Activated CD4-positive, alpha-beta memory T cell treated with anti-CD3 and anti-CD28 coated beads for 36 hours (primary cell): Measurements from ENCODE around the gene NUPR1. TPM values are rescaled to one million over a fixed set of nuclear protein-coding genes. Genes with fewer than 3 reads are reported as not detected.
"Not testable (repeated sequence)": the region's sequence is repeated elsewhere in the genome, so short reads cannot be mapped to it uniquely, and the experiment has no call there.

Experiments used
- CTCF ChIA-PET: fragments of 350-600 bp; sonication (Branson Sonifier 250); formaldehyde crosslinking; loops from one replicate; lab custom pipeline; 2021; ENCODE audit warnings: antibody characterized with exemption, inconsistent platforms; lab: Charles Lee
- POLR2A ChIA-PET: fragments of 350-600 bp; sonication (Branson Sonifier 250); formaldehyde crosslinking; loops from one replicate; lab custom pipeline; 2021; ENCODE audit warnings: antibody characterized with exemption; lab: Charles Lee
- DNase-seq: peaks from one replicate; pipeline ENCODE4 v3.0.0-alpha.2; 2020
- H3K27ac Mint-ChIP-seq: one replicate; pipeline ENCODE4 v1.8.0; 2021; ENCODE audit warnings: mixed read lengths
- H3K27me3 Mint-ChIP-seq: one replicate; pipeline ENCODE4 v1.8.0; 2021; ENCODE audit warnings: mixed read lengths
- H3K36me3 Mint-ChIP-seq: one replicate; pipeline ENCODE4 v1.8.0; 2021; ENCODE audit warnings: mixed read lengths
- H3K4me1 Mint-ChIP-seq: one replicate; pipeline ENCODE4 v1.8.0; 2021; ENCODE audit warnings: low read depth, mixed read lengths
- H3K4me3 Mint-ChIP-seq: one replicate; pipeline ENCODE4 v1.8.0; 2021; ENCODE audit warnings: mild to moderate bottlenecking, mixed read lengths
- H3K9me3 Mint-ChIP-seq: one replicate; pipeline ENCODE4 v1.8.0; 2021; ENCODE audit warnings: mixed read lengths
- intact Hi-C: fragments of 100-400 bp; cut with micrococcal nuclease; formaldehyde crosslinking; loops from one replicate; pipeline ENCODE4 v1.15.1; 2023
- total RNA-seq, 2 experiments: library from RNA; stranded (reverse); gene quantifications; one replicate each; pipeline ENCODE4 v1.2.3, GENCODE V29; 2021

Gene NUPR1
- total RNA-seq, 2 experiments from 2014 or later: not detected

DNA sequence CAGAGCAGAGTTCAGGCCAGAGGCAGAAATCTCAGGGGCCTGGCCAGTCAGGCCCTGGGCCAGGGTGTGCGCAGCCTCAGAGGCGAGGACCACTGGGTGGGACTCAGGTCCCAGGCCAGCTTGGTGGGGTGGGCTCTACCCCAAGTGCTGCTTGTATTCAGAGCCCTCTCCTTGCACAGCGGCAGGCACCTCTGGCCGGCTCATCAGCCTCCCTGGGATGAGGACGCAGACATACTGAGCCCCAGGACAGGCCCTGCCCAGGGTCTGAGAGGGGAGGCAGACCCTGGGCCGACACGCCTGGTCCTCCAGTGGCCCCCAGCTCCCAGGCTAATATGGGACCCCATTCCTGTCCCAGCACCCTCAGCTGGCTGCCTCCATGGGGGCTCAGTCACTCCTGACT, 24.5 kb downstream of the NUPR1 start:
- Mint-ChIP-seq H3K9me3 (no peaks in the 10 kb centered on the region), H3K27me3 (no peaks in the 10 kb centered on the region), H3K4me1 (no peaks in the 10 kb centered on the region), H3K27ac (no peak overlapping the region), H3K4me3 (no peak overlapping the region), H3K36me3 (no peaks in the 10 kb centered on the region)
- POLR2A ChIA-PET: no interaction called here
- no peak for DNase-seq
- CTCF ChIA-PET: no interaction called here
- intact Hi-C loops: no loop called here

DNA sequence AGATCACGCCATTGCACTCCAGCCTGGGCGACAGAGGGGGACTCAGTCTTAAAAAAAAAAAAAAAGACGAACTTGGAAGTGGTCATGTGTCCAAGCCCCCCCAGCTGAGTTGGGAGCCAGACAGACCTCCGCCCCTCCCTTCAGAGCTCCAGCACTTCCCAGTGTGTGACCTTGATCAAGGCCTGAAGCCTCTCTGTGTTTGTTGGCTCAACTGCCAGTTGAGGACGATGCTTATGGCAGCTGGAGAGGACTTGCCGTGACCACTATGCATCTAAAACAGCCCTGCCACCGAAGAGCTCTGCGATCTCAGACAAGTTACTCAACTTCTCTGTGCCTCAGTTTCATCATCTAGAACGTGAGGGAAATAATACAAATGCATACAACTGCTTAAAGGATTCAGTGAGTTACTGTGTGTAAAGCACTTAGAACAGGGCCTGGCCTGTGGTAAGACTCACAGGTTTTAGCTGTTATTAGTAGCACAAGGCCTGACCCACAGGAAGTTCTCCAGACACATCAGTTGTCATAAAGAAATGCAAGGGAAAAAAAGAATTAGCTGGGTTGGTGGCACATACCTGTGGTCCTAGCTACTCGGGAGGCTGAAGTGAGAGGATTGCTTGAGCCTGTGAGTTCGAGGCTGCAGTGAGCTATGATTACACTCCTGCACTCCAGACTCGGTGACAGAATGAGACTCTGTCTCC, 25.1 kb downstream of the NUPR1 start:
- Mint-ChIP-seq H3K9me3 (no peaks in the 10 kb centered on the region), H3K27ac (no peak overlapping the region), H3K4me1 (no peaks in the 10 kb centered on the region), H3K4me3 (no peak overlapping the region), H3K36me3 (no peaks in the 10 kb centered on the region), H3K27me3 (no peaks in the 10 kb centered on the region)
- intact Hi-C loops: no loop called here
- POLR2A ChIA-PET: no interaction called here
- no peak for DNase-seq
- CTCF ChIA-PET: no interaction called here

DNA sequence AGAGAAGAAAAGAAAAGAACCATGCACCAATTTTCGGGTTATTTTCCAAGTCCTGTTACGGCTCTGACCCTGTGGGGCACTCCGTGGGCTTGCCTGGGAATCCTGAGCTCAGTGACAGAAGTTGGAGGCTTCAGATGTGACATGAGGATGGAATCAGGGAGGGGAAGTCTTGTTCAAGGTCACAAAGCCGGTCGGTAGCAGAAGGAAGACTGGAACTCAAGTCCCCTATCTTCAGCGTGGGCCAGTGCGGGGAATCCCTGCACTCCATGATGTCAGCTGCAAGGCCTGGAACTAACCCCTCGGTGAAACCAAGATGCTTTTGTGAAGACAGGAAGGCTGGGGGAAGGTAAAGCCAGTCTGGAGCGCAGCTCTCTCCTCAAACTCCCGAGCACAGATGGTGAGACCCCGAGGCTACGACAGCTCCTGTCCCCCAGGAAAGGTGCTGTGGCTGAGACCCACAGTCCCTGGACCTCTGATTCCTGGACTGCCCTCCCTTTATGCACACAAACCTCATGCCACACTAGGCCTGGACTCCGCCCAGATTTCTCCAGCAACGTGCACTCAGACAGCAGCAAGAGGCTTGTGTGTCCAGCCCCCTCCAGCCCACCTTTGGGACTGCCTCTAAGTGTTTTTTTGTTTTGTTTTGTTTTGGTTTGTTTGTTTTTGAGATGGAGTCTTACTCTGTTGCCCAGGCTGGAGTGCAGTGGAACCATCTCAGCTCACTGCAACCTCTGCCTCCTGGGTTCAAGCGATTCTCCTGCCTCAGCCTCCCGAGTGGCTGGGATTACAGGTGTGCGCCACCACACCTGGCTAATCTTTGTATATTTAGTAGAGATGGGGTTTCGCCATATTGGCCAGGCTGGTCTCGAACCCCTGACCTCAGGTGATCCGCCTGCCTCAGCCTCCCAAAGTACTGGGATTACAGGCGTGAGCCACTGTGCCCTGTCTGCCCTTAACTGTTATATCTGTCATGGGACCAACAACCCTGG, 26.7 kb downstream of the NUPR1 start:
- H3K27ac Mint-ChIP-seq: no peak overlapping the region
- H3K27me3 Mint-ChIP-seq: no peaks in the 10 kb centered on the region
- no peaks in the 10 kb centered on the region for H3K36me3 Mint-ChIP-seq
- no peak for DNase-seq
- CTCF ChIA-PET: interaction anchor here (0.7 to 0.9 kb wide), 2 partner anchors 12 to 17 kb away, joined by 3 to 9 read pairs; no protein-coding TSS in a partner anchor
- H3K4me1 Mint-ChIP-seq: peaks cover 13% of the 10 kb centered on the region
- intact Hi-C loops: no loop called here
- POLR2A ChIA-PET: no interaction called here
- no peaks in the 10 kb centered on the region for H3K9me3 Mint-ChIP-seq
- no peak overlapping the region for H3K4me3 Mint-ChIP-seq

DNA sequence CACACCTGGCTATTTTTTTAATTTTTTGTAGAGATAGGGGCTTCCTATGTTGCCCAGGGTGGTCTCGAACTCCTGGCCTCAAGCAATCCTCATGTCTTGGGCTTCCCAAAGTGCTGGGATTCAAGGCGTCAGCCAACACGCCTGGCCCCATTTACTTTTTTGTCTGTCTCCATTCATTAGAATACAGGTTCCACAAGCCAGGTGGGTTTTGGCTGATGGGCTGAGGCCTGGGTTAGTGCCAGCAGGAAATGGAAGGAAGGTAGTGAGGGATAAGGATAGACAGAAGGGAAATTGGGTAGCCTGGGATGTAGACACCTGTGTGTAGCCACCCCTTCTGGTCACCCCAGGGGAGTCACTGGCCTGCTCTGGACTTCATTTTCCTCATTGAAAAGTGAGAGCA, 27.7 kb downstream of the NUPR1 start:
- ChIA-PET CTCF (interaction anchor here (0.9 kb wide), 1 partner anchor 18 kb away, joined by 9 read pairs; no protein-coding TSS in a partner anchor), POLR2A (no interaction called here)
- no peaks in the 10 kb centered on the region for H3K27me3 Mint-ChIP-seq
- DNase-seq: no peak
- H3K36me3 Mint-ChIP-seq: no peaks in the 10 kb centered on the region
- H3K4me3 Mint-ChIP-seq: no peak overlapping the region
- H3K27ac Mint-ChIP-seq: no peak overlapping the region
- H3K4me1 Mint-ChIP-seq: peaks cover 17% of the 10 kb centered on the region
- H3K9me3 Mint-ChIP-seq: no peaks in the 10 kb centered on the region
- intact Hi-C loops: no loop called here

DNA sequence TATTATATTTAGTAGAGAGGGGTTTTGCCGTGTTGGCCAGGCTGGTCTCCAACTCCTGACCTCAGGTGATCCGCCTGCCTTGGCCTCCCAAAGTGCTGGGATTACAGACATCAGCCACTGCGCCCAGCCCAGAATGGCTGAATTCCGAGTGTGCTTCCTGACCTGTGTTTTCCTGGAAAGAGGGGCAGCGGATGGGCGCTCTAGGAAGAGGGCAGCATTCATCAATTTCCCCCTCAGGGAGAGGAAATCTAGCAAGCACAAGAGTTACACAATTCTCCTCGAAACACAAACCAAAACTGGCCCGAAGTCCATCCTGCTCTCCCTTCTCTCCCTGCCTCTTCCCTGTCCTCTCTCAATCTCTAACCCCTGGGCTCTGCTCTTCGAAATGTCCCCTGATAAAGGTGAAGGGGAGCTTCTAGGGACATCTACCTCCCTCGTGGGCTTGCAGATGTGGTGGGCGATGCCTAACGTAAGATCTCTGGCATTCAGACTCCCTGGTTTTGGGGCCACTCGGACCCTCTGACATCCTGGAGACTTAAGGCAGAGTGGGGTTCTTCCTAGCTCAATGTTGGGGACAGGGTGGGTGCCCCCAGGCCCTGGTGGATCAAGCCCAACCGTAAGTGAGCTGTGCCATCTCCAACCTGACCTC, 33.2 kb downstream of the NUPR1 start:
- Mint-ChIP-seq H3K27ac (no peak overlapping the region), H3K36me3 (no peaks in the 10 kb centered on the region), H3K9me3 (no peaks in the 10 kb centered on the region), H3K4me1 (peaks cover 17% of the 10 kb centered on the region), H3K27me3 (no peaks in the 10 kb centered on the region), H3K4me3 (no peak overlapping the region)
- DNase-seq: no peak
- intact Hi-C loops: no loop called here
- POLR2A ChIA-PET: no interaction called here
- CTCF ChIA-PET: no interaction called here

DNA sequence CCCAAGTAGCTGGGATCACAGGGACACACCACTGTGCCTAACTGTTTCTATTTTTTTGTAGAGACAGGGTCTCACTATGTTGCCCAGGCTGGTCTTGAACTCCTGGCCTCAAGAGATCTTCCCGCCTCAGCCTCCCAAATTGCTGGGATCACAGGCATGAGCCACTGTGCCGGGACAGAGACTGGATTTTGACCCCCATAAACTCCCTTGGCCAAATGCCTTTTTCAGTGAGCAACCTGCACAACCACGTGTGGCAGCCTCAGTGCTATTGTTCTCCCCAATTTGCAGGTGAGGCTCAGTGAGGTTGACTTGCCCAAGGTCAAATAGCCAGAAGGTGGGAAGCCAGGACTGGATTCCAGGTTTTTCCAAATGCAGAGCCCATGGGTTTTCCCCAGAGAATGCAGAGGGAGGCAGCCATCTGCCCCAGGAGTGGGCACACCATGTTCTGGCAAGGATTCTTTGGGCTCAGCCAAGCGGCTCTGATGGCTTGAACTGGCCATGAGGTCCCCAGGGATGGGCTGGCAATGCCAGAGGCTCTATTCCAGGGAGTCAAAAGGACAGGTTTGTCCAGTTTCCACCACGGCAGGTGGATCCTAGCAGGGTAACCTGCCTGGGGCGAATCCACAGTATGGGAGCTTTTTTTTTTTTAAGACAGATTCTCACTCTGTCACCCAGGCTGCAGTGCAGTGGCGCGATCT, 33.9 kb downstream of the NUPR1 start:
- Mint-ChIP-seq H3K9me3 (no peaks in the 10 kb centered on the region), H3K4me3 (no peak overlapping the region), H3K36me3 (no peaks in the 10 kb centered on the region), H3K27me3 (no peaks in the 10 kb centered on the region), H3K4me1 (peaks cover 19% of the 10 kb centered on the region), H3K27ac (no peak overlapping the region)
- CTCF ChIA-PET: no interaction called here
- intact Hi-C loops: no loop called here
- POLR2A ChIA-PET: no interaction called here
- no peak for DNase-seq

DNA sequence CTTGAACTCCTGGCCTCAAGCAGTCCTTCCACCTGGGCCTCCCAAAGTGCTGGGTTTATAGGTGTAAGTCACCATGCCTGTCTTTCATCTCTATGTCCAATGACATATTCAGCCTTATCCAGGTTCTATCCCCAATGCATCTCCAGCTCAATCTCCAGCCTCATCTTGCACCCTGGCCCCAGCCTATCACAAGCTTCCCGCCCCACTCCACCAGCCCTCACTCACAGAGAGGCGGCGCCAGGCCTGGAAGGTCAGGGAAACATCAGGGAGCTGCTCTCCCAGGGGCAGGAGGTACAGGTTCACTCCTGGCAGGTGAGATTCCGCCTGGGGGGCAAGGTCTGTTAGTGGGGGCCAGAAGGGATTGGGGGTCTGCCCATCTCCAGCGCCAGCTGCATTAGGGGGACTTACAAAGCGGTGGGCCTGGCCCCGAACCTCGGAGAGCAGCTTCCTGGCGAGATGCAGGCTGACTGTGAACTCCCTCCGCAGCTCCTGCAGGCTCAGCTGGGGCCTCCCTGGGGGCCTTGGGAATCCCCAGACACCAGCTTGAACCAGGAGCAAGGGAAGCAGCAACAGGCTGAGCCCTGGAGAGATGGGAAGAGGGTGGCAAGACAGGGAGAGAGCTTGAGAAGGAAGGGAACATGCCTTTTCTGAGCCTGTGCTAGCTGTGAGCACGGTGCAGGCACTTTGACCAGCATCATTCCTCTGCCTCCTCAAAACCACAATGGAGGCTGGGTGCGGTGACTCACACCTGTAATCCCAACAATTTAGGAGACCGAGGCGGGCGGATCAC, 35.1 kb downstream of the NUPR1 start:
- intact Hi-C loops: no loop called here
- no peaks in the 10 kb centered on the region for H3K36me3 Mint-ChIP-seq
- ChIA-PET CTCF (no interaction called here), POLR2A (interaction anchor here (0.5 kb wide), 1 partner anchor 11 kb away, joined by 3 read pairs; no protein-coding TSS in a partner anchor)
- H3K9me3 Mint-ChIP-seq: no peaks in the 10 kb centered on the region
- H3K4me1 Mint-ChIP-seq: peaks cover 19% of the 10 kb centered on the region
- DNase-seq: no peak
- no peak overlapping the region for H3K27ac Mint-ChIP-seq
- H3K27me3 Mint-ChIP-seq: no peaks in the 10 kb centered on the region
- no peak overlapping the region for H3K4me3 Mint-ChIP-seq

DNA sequence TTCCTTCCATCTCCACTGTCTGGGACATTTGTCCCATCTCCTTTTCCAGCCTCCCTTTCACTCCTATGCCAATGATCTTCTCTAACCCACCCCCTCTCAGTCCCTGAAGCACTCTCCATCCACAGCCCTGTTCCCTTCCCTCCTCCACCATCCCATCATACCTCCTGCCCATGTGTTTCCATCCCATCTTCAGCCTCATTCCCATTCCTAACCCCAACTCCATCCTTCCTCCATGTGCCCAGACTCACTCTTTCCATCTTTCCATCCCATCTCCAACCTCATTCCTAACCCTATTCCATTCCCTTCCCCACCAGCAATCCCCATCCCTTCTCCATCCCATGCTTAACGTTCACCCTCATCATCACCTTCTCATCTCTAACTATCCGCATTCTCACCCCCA, 36.5 kb downstream of the NUPR1 start:
- no peak overlapping the region for H3K4me3 Mint-ChIP-seq
- CTCF ChIA-PET: no interaction called here
- DNase-seq: no peak
- POLR2A ChIA-PET: no interaction called here
- H3K9me3 Mint-ChIP-seq: no peaks in the 10 kb centered on the region
- H3K27me3 Mint-ChIP-seq: no peaks in the 10 kb centered on the region
- no peak overlapping the region for H3K27ac Mint-ChIP-seq
- intact Hi-C loops: no loop called here
- no peaks in the 10 kb centered on the region for H3K36me3 Mint-ChIP-seq
- H3K4me1 Mint-ChIP-seq: peaks cover 7% of the 10 kb centered on the region

DNA sequence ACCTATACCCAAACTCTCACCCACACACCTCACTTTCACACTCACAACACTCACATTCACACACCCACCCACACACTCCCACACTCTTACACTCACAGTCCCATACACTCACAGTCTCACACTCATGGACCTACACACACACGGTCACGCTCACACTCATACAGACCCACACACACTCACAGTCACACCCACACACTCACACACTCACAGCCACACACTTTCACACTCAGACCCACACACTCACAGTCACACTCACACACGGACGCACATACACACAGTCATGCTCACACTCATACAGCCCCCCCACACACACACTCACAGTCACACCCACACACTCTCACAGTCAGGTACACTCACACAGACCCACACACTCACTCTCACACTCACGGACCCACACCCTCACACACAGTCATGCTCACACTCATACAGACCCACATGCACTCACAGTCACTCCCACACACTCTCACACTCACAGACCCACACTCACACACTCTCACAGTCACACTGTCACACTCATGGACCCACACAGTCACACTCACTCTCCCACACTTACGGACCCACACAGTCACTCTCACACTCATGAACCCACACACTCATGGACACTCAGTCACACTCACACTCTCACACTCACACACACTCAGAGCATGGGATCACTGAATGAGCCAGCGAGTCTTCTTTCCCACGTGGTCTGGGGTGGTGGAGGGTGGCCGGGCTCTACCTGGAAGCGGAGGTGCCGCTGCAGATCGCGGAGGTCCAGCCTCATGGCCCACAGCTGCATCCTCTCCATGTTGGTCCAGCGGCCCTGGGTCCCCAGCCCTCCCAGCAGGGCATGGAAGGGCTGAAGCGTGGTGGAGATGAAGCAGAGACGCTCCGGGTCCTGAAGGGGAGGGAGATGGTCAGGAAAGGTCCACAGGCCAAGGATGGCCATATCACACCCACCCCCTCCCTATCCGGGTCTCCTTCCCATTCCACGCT, 37.2 kb downstream of the NUPR1 start:
- CTCF ChIA-PET: no interaction called here

DNA sequence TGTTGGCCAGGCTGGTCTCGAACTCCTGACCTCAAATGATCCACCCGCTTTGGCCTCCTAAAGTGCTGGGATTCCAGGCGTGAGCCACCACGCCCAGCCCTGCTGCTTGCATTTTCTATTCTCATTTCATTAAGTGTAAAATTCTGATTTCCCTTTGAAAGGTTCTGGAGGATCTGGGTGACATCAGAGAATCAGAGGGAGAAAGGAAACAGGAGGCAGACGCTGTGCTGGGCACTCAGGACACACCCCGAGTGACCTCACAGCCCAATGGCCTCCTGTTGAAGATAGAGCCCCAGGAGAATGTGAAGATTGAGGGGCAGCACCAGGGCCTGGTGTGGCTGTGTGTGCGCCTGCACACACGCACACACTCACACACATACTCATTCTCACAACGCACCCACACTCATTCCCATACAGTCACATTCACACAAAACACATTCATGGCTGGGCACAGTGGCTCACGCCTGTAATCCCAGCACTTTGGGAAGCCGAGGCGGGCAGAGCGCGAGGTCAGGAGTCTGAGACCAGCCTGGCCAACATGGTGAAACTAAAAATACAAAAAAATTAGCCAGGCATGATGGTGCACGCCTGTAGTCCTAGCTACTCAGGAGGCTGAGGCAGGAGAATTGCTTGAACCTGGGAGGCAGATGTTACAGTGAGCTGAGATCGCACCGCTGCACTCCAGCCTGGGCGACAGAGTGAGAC, 38.1 kb downstream of the NUPR1 start:
- H3K9me3 Mint-ChIP-seq, H3K4me3 Mint-ChIP-seq, H3K27me3 Mint-ChIP-seq, DNase-seq, POLR2A ChIA-PET, CTCF ChIA-PET, H3K27ac Mint-ChIP-seq, intact Hi-C loops, H3K36me3 Mint-ChIP-seq: not testable (repeated sequence)
- peaks cover 17% of the 10 kb centered on the region for H3K4me1 Mint-ChIP-seq

More for the DNA sequence above, 37.2 kb downstream of the NUPR1 start:
- H3K9me3 Mint-ChIP-seq: no peaks in the 10 kb centered on the region
- no peaks in the 10 kb centered on the region for H3K36me3 Mint-ChIP-seq
- H3K4me1 Mint-ChIP-seq: peaks cover 8% of the 10 kb centered on the region
- H3K27me3 Mint-ChIP-seq: no peaks in the 10 kb centered on the region
- no peak for DNase-seq
- H3K4me3 Mint-ChIP-seq: no peak overlapping the region
- no peak overlapping the region for H3K27ac Mint-ChIP-seq
- intact Hi-C loops: no loop called here
- POLR2A ChIA-PET: no interaction called here
